Measurements from ENCODE around the gene TBC1D20.
"Not testable (repeated sequence)": the region's sequence is repeated elsewhere in the genome, so short reads cannot be mapped to it uniquely, and the experiment has no call there.

The TBC1D20 gene

DNA sequence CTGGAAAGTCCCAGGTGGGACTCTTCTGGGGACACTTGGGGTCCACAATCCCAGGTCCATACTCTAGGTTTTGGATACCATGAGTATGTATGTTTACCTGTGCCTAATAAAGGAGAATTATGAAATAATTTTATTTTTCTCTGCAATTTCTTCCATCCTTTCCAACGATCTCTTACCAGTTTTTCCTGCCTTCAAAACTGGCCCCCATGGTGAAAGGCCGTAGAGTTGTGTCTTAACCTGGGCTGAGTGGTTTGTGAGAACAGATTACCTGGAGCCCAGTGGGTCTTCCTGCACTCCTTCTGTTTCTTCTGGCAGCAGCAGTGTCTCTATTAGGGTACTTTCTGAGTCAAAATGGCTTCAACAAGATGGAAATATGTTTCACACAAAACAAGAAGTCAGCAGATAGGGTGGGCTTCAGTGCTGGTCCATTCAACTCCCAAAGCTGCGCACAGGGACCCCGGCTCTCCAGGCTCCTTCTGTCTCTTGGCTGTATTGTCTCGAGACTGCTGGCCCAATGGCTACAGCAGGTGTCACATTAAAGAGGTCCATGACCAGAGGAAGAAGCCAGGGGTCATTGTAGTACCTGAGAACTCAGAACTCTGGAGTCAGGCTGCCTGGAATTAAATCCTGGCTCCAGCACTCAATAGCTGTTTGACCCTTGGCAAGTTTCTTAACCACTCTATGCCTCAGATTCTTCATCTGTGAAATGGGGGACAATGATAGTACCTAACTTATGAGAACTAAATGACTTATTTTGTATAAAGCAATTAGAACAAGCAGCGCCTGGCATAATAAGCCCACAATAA lies 64.7 kb downstream of the TBC1D20 start:
- no peaks in the 10 kb centered on the region for H3K4me1 ChIP-seq (ENCODE audit: control insufficient read depth, insufficient read depth, low read length)
- no peak overlapping the region for H3K9ac ChIP-seq (ENCODE audit: low read length)
- H3K4me3 ChIP-seq (ENCODE audit: low read length): no peak overlapping the region
- H3K27me3 ChIP-seq (ENCODE audit: control insufficient read depth, insufficient read depth, low read length): no peaks in the 10 kb centered on the region
- no peak overlapping the region for H3K27ac ChIP-seq (ENCODE audit: low read depth, low read length)
- H3K36me3 ChIP-seq (ENCODE audit: control insufficient read depth, insufficient read depth, low read length): no peaks in the 10 kb centered on the region

- Histone ChIP-seq H3K4me1 (ENCODE audit: control insufficient read depth, insufficient read depth, low read length) (no peaks in the 10 kb centered on the region), H3K9ac (ENCODE audit: low read length) (no peak overlapping the region), H3K36me3 (ENCODE audit: control insufficient read depth, insufficient read depth, low read length) (no peaks in the 10 kb centered on the region), H3K27me3 (ENCODE audit: control insufficient read depth, insufficient read depth, low read length) (no peaks in the 10 kb centered on the region), H3K27ac (ENCODE audit: low read depth, low read length) (no peak overlapping the region), H3K4me3 (ENCODE audit: low read length) (no peak overlapping the region)
Measured at GRCh38 chr20:396619-397431, 65.5 kb downstream of the TBC1D20 start.

GRCh38 chr20:396252-396618 lies 66.1 kb downstream of the TBC1D20 start:
- Histone ChIP-seq H3K36me3 (ENCODE audit: control insufficient read depth, insufficient read depth, low read length) (no peaks in the 10 kb centered on the region), H3K27ac (ENCODE audit: low read depth, low read length) (no peak overlapping the region), H3K27me3 (ENCODE audit: control insufficient read depth, insufficient read depth, low read length) (no peaks in the 10 kb centered on the region), H3K4me1 (ENCODE audit: control insufficient read depth, insufficient read depth, low read length) (no peaks in the 10 kb centered on the region), H3K4me3 (ENCODE audit: low read length) (no peak overlapping the region), H3K9ac (ENCODE audit: low read length) (no peak overlapping the region)

GRCh38 chr20:393296-393695 lies 69.0 kb downstream of the TBC1D20 start:
- H3K27ac ChIP-seq (ENCODE audit: low read depth, low read length); H3K4me3 ChIP-seq (ENCODE audit: low read length); H3K9ac ChIP-seq (ENCODE audit: low read length); H3K4me1 ChIP-seq (ENCODE audit: control insufficient read depth, insufficient read depth, low read length); H3K36me3 ChIP-seq (ENCODE audit: control insufficient read depth, insufficient read depth, low read length); H3K27me3 ChIP-seq (ENCODE audit: control insufficient read depth, insufficient read depth, low read length): not testable (repeated sequence)

GRCh38 chr20:391041-391711 lies 71.2 kb downstream of the TBC1D20 start:
- H3K4me1 ChIP-seq (ENCODE audit: control insufficient read depth, insufficient read depth, low read length): no peaks in the 10 kb centered on the region
- H3K4me3 ChIP-seq (ENCODE audit: low read length): no peak overlapping the region
- H3K27ac ChIP-seq (ENCODE audit: low read depth, low read length): no peak overlapping the region
- no peak overlapping the region for H3K9ac ChIP-seq (ENCODE audit: low read length)
- H3K27me3 ChIP-seq (ENCODE audit: control insufficient read depth, insufficient read depth, low read length): no peaks in the 10 kb centered on the region
- H3K36me3 ChIP-seq (ENCODE audit: control insufficient read depth, insufficient read depth, low read length): peaks cover 6% of the 10 kb centered on the region

- Histone ChIP-seq H3K4me3 (ENCODE audit: low read length) (no peak overlapping the region), H3K4me1 (ENCODE audit: control insufficient read depth, insufficient read depth, low read length) (no peaks in the 10 kb centered on the region)
Measured at GRCh38 chr20:389220-389619, 73.1 kb downstream of the TBC1D20 start.

DNA sequence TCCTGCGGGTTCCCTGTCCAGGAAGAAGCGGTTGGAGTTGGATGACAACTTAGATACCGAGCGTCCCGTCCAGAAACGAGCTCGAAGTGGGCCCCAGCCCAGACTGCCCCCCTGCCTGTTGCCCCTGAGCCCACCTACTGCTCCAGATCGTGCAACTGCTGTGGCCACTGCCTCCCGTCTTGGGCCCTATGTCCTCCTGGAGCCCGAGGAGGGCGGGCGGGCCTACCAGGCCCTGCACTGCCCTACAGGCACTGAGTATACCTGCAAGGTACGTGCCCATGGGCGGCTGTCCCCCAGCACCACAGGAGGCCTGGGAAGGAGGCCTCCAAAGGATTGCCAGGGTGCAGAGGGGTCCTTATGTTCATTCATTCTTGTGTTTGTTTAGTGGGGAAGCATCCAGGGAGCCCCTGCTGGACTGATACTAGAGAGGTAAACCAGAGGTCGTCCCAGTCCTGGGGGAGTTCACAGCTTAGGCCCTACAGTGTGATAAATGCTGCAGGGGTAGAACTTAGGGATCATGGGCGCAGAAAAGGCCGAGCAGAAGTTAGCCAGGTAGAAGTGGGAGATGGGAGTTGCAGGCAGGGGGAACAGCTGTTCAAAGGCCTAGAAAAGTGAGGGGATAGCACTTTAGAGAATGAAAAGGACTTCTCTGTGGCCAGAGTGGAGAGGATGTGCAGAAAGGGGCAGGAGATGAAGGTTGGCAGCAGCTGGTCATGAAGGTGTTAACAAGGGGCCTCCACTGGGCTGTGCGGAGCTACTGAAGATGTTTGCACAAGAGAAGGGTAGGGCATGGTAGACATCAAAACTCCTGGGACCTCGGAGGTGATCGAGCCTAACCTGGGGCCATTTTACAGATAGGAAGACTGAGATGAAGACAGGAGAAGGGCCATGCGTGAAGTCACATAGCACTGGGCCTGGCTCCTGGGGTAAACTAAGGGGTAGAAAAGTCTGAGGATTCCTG lies 74.0 kb downstream of the TBC1D20 start:
- H3K4me3 ChIP-seq (ENCODE audit: low read length): no peak overlapping the region
- H3K9ac ChIP-seq (ENCODE audit: low read length): no peak overlapping the region
- H3K27ac ChIP-seq (ENCODE audit: low read depth, low read length): no peak overlapping the region
- H3K27me3 ChIP-seq (ENCODE audit: control insufficient read depth, insufficient read depth, low read length): no peaks in the 10 kb centered on the region
- H3K4me1 ChIP-seq (ENCODE audit: control insufficient read depth, insufficient read depth, low read length): no peaks in the 10 kb centered on the region
- peaks cover 6% of the 10 kb centered on the region for H3K36me3 ChIP-seq (ENCODE audit: control insufficient read depth, insufficient read depth, low read length)

More at GRCh38 chr20:389220-389619, 73.1 kb downstream of the TBC1D20 start:
- no peak overlapping the region for H3K27ac ChIP-seq (ENCODE audit: low read depth, low read length)
- no peaks in the 10 kb centered on the region for H3K27me3 ChIP-seq (ENCODE audit: control insufficient read depth, insufficient read depth, low read length)
- H3K9ac ChIP-seq (ENCODE audit: low read length): no peak overlapping the region
- peaks cover 6% of the 10 kb centered on the region for H3K36me3 ChIP-seq (ENCODE audit: control insufficient read depth, insufficient read depth, low read length)

GRCh38 chr20:387520-387919 lies 74.8 kb downstream of the TBC1D20 start:
- Histone ChIP-seq H3K4me3 (ENCODE audit: low read length) (no peak overlapping the region), H3K9ac (ENCODE audit: low read length) (no peak overlapping the region), H3K27ac (ENCODE audit: low read depth, low read length) (no peak overlapping the region)

DNA sequence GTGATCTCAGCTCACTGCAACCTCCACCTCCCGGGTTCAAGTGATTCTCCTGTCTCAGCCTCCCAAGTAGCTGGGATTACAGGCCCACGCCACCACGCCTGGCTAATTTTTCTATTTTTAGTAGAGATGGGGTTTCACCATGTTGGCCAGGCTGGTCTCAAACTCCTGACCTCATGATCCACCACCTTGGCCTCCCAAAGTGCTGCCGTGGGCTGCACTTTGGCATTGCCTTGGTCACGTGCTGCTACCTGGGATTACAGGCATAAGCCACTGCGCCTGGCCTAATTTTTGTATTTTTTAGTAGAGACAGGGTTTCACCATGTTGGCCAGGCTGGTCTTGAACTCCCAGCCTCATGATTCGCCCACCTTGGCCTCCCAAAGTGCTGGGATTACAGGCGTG lies 75.7 kb downstream of the TBC1D20 start:
- not testable (repeated sequence) for H3K4me1 ChIP-seq (ENCODE audit: control insufficient read depth, insufficient read depth, low read length); H3K4me3 ChIP-seq (ENCODE audit: low read length); H3K36me3 ChIP-seq (ENCODE audit: control insufficient read depth, insufficient read depth, low read length); H3K27ac ChIP-seq (ENCODE audit: low read depth, low read length); H3K9ac ChIP-seq (ENCODE audit: low read length); H3K27me3 ChIP-seq (ENCODE audit: control insufficient read depth, insufficient read depth, low read length)

More at GRCh38 chr20:387520-387919, 74.8 kb downstream of the TBC1D20 start:
- peaks cover 6% of the 10 kb centered on the region for H3K36me3 ChIP-seq (ENCODE audit: control insufficient read depth, insufficient read depth, low read length)
- no peaks in the 10 kb centered on the region for H3K27me3 ChIP-seq (ENCODE audit: control insufficient read depth, insufficient read depth, low read length)
- no peaks in the 10 kb centered on the region for H3K4me1 ChIP-seq (ENCODE audit: control insufficient read depth, insufficient read depth, low read length)
